Liver (tissue), 9 donors: ENCODE results near the gene PAQR3. TPM values are rescaled to one million over a fixed set of nuclear protein-coding genes. Genes with fewer than 3 reads are reported as not detected.

Experiments
- DNase-seq: peaks from one replicate; pipeline ENCODE4 v3.0.0-alpha.2; 2017; ENCODE audit warnings: low spot score
- H3K27ac ChIP-seq, 2 donors: one replicate each; pipeline ENCODE4 v1.7.0; 2013; ENCODE audit warnings: inconsistent platforms in 2 of 2, low read length in 2 of 2, control low read depth in 1 of 2, low read depth in 1 of 2, mild to moderate bottlenecking in 1 of 2
- H3K27me3 ChIP-seq, 4 donors: one replicate each; pipeline versions ENCODE4 v1.6.1 to v1.7.0; 2013; ENCODE audit warnings: low read length in 3 of 4, inconsistent platforms in 1 of 4, mild to moderate bottlenecking in 1 of 4, moderate library complexity in 1 of 4; ENCODE audit not compliant: control insufficient read depth in 4 of 4, insufficient read depth in 4 of 4
- H3K36me3 ChIP-seq, 4 donors: one replicate each; pipeline versions ENCODE4 v1.6.1 to v1.7.0; 2013; ENCODE audit warnings: low read length in 3 of 4, mild to moderate bottlenecking in 3 of 4, low read depth in 1 of 4, moderate library complexity in 1 of 4; ENCODE audit not compliant: control insufficient read depth in 4 of 4, insufficient read depth in 3 of 4
- H3K4me1 ChIP-seq, 4 donors: one replicate each; pipeline versions ENCODE4 v1.6.1 to v1.7.0; 2013; ENCODE audit warnings: low read length in 3 of 4, mild to moderate bottlenecking in 3 of 4, moderate library complexity in 1 of 4; ENCODE audit not compliant: control insufficient read depth in 4 of 4, insufficient read depth in 4 of 4
- H3K4me3 ChIP-seq, 3 donors: one replicate each; pipeline versions ENCODE4 v1.6.1 to v1.7.0; 2013; ENCODE audit warnings: low read length in 3 of 3, control low read depth in 1 of 3, low read depth in 1 of 3, mild to moderate bottlenecking in 1 of 3
- H3K9ac ChIP-seq, 2 donors: one replicate each; pipeline ENCODE4 v1.7.0; 2013; ENCODE audit warnings: low read length in 2 of 2, mild to moderate bottlenecking in 2 of 2, moderate library complexity in 2 of 2, control low read depth in 1 of 2, low read depth in 1 of 2
- H3K9me3 ChIP-seq, 4 donors: one replicate each; pipeline versions ENCODE4 v1.6.1 to v1.7.0; 2013; ENCODE audit warnings: low read length in 3 of 4; ENCODE audit not compliant: control insufficient read depth in 4 of 4
- EGR1 ChIP-seq, 2 donors: IDR thresholded peaks; 2 replicates each; pipeline ENCODE4 v1.6.1; 2016 to 2018; ENCODE audit warnings: antibody characterized with exemption in 2 of 2, low read depth in 2 of 2
- FOXA1 ChIP-seq: IDR thresholded peaks from 2 replicates; pipeline ENCODE4 v1.6.1; 2016; ENCODE audit warnings: antibody characterized with exemption
- FOXA2 ChIP-seq: IDR thresholded peaks from 2 replicates; pipeline ENCODE4 v1.6.1; 2016; ENCODE audit warnings: antibody characterized with exemption
- GABPA ChIP-seq, 2 donors: IDR thresholded peaks in 1 of 2; conservative IDR thresholded peaks in 1 of 2; 2 replicates each; pipeline ENCODE4 v1.6.1; 2016; ENCODE audit warnings: antibody characterized with exemption in 2 of 2, mild to moderate bottlenecking in 1 of 2, moderate library complexity in 1 of 2
- HNF4A ChIP-seq, 2 donors: conservative IDR thresholded peaks; 2 replicates each; pipeline ENCODE4 v1.6.1; 2016; ENCODE audit warnings: antibody characterized with exemption in 2 of 2, mild to moderate bottlenecking in 2 of 2
- HNF4G ChIP-seq: IDR thresholded peaks from 2 replicates; pipeline ENCODE4 v1.6.1; 2016; ENCODE audit warnings: antibody characterized with exemption
- JUND ChIP-seq, 2 donors: IDR thresholded peaks; 2 replicates each; pipeline ENCODE4 v1.6.1; 2016; ENCODE audit warnings: antibody characterized with exemption in 2 of 2
- NR2F2 ChIP-seq: IDR thresholded peaks from 2 replicates; pipeline ENCODE4 v1.6.1; 2016; ENCODE audit warnings: antibody characterized with exemption
- RAD21 ChIP-seq, 2 donors: IDR thresholded peaks; 2 replicates each; pipeline ENCODE4 v1.6.1; 2016; ENCODE audit warnings: antibody characterized with exemption in 2 of 2, mild to moderate bottlenecking in 2 of 2
- REST ChIP-seq: IDR thresholded peaks from 2 replicates; pipeline ENCODE4 v1.6.1; 2016; ENCODE audit warnings: antibody characterized with exemption, mild to moderate bottlenecking
- RXRA ChIP-seq, 2 donors: IDR thresholded peaks; 2 replicates each; pipeline ENCODE4 v1.6.1; 2017 to 2018; ENCODE audit warnings: antibody characterized with exemption in 2 of 2, mild to moderate bottlenecking in 1 of 2
- SP1 ChIP-seq: IDR thresholded peaks from 2 replicates; pipeline ENCODE4 v1.6.1; 2018; ENCODE audit warnings: antibody characterized with exemption, mild to moderate bottlenecking
- TAF1 ChIP-seq: conservative IDR thresholded peaks from 2 replicates; pipeline ENCODE4 v1.6.1; 2016; ENCODE audit warnings: antibody characterized with exemption, mild to moderate bottlenecking
- YY1 ChIP-seq: IDR thresholded peaks from 2 replicates; pipeline ENCODE4 v1.6.1; 2016; ENCODE audit warnings: antibody characterized with exemption, mild to moderate bottlenecking
- WGBS: extraction: QIAGEN DNeasy Blood & Tissue Kit; methylation state at CpG from one replicate; pipeline ENCODE4 v1.1.7; 2013; 5-methylcytosine and 5-hydroxymethylcytosine counted together
- polyA plus RNA-seq, 2 donors: library from polyadenylated mRNA; stranded (reverse) in 1 of 2; unstranded in 1 of 2; fragments of 200-250 nt in 1 of 2; fragments of >200 nt in 1 of 2; fragmentation: Nextera tagmentation in 1 of 2; extraction: Ambion mirVana in 1 of 2; gene quantifications; one replicate each; pipeline versions ENCODE4 v1.2.1 to v1.2.3, GENCODE V29; 2013 to 2015
- total RNA-seq, 2 donors: library from RNA; depleted of rRNA; stranded (reverse); fragments of >200 nt; gene quantifications; one replicate each; pipeline ENCODE4 v1.2.3, GENCODE V29; 2014
- TF ChIP-seq, protein P1 (sequence below): fragments of 150-350 bp; IDR thresholded peaks from 2 replicates; pipeline ENCODE4 v1.5.1; 2017; ENCODE audit warnings: improper control_type of control experiment, low read depth, low read length; ENCODE audit not compliant: missing input control
- TF ChIP-seq, protein P2 (sequence below): IDR thresholded peaks from 2 replicates; pipeline ENCODE4 v1.6.1; 2016; ENCODE audit warnings: antibody characterized with exemption
- TF ChIP-seq, protein P3 (sequence below): IDR thresholded peaks from 2 replicates; pipeline ENCODE4 v1.6.1; 2016; ENCODE audit warnings: antibody characterized with exemption
- TF ChIP-seq, protein P4 (sequence below): IDR thresholded peaks from 2 replicates; pipeline ENCODE4 v1.6.1; 2016; ENCODE audit warnings: antibody characterized with exemption
- donor health status: healthy.
- donor health status: healthy.
- donor health status: healthy.
- donor health status: healthy.
- donor health status: healthy.

The PAQR3 gene
- total RNA-seq (1 to 10 TPM; 7.9 to 8.3 TPM), polyA plus RNA-seq (1 to 10 TPM; 2.8 to 3.2 TPM)

- Histone ChIP-seq H3K9ac (peak within 1 kb of the TSS; percentile 76 to 78), H3K9me3 (no peaks in the 10 kb centered on the region), H3K27ac (peak within 1 kb of the TSS; percentile 26 to 46), H3K36me3 (no peaks in the 10 kb centered on the region), H3K4me1 (peaks cover 0 to 17% (median 10%) of the 10 kb centered on the region in 4 donors), H3K4me3 (peak within 1 kb of the TSS; percentile 59 to 88 (median 87)), H3K27me3 (no peaks in the 10 kb centered on the region)
- DNase-seq: peak; percentile 88
- TF ChIP-seq, protein P1, sequence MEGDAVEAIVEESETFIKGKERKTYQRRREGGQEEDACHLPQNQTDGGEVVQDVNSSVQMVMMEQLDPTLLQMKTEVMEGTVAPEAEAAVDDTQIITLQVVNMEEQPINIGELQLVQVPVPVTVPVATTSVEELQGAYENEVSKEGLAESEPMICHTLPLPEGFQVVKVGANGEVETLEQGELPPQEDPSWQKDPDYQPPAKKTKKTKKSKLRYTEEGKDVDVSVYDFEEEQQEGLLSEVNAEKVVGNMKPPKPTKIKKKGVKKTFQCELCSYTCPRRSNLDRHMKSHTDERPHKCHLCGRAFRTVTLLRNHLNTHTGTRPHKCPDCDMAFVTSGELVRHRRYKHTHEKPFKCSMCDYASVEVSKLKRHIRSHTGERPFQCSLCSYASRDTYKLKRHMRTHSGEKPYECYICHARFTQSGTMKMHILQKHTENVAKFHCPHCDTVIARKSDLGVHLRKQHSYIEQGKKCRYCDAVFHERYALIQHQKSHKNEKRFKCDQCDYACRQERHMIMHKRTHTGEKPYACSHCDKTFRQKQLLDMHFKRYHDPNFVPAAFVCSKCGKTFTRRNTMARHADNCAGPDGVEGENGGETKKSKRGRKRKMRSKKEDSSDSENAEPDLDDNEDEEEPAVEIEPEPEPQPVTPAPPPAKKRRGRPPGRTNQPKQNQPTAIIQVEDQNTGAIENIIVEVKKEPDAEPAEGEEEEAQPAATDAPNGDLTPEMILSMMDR: no peak
- TF ChIP-seq HNF4A (conservative IDR thresholded peaks at IDR 0.05): no peak
- TF ChIP-seq RXRA (IDR thresholded peaks at IDR 0.05): no peak
- no peak for TF ChIP-seq GABPA (IDR thresholded peaks at IDR 0.05 in 1 of 2, conservative IDR thresholded peaks at IDR 0.05 in 1 of 2)
- TF ChIP-seq REST: no peak
- TF ChIP-seq RAD21 (IDR thresholded peaks at IDR 0.05): no peak
- TF ChIP-seq, protein P2, sequence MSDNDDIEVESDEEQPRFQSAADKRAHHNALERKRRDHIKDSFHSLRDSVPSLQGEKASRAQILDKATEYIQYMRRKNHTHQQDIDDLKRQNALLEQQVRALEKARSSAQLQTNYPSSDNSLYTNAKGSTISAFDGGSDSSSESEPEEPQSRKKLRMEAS: no peak
- no peak for TF ChIP-seq EGR1 (IDR thresholded peaks at IDR 0.05; ENCODE audit: low read depth in 2 of 2)
- TF ChIP-seq FOXA2: no peak
- TF ChIP-seq, protein P3, sequence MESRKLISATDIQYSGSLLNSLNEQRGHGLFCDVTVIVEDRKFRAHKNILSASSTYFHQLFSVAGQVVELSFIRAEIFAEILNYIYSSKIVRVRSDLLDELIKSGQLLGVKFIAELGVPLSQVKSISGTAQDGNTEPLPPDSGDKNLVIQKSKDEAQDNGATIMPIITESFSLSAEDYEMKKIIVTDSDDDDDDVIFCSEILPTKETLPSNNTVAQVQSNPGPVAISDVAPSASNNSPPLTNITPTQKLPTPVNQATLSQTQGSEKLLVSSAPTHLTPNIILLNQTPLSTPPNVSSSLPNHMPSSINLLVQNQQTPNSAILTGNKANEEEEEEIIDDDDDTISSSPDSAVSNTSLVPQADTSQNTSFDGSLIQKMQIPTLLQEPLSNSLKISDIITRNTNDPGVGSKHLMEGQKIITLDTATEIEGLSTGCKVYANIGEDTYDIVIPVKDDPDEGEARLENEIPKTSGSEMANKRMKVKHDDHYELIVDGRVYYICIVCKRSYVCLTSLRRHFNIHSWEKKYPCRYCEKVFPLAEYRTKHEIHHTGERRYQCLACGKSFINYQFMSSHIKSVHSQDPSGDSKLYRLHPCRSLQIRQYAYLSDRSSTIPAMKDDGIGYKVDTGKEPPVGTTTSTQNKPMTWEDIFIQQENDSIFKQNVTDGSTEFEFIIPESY: no peak
- TF ChIP-seq TAF1: no peak
- TF ChIP-seq FOXA1: no peak
- TF ChIP-seq, protein P4, sequence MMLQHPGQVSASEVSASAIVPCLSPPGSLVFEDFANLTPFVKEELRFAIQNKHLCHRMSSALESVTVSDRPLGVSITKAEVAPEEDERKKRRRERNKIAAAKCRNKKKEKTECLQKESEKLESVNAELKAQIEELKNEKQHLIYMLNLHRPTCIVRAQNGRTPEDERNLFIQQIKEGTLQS: no peak
- no peak for TF ChIP-seq HNF4G
- TF ChIP-seq YY1: no peak
- TF ChIP-seq SP1: no peak
- no peak for TF ChIP-seq JUND (IDR thresholded peaks at IDR 0.05)
- no peak for TF ChIP-seq NR2F2
- 1% methylated on average over 77 of the region's 77 CpGs for WGBS
Observed at GRCh38 chr4:78938868-78939666, at the start of gene PAQR3. TSS of gene PAQR3 (minus strand) at chr4:78939438. CDS start at chr4:78939224, 214 bp downstream.
